ENCODE data around the gene FAM174C.

The FAM174C gene

GRCh38 chr19:1273263-1274041 lies 1.9 kb upstream of the FAM174C start:
- no peak for DNase-seq (ENCODE audit: low read depth in 2 of 2)

GRCh38 chr19:1274081-1274851 lies 1.1 kb upstream of the FAM174C start:
- no peak for DNase-seq (ENCODE audit: low read depth in 2 of 2)

- no peak for DNase-seq (ENCODE audit: low read depth in 2 of 2)
Observed at GRCh38 chr19:1274852-1275259, 474 bp upstream of the FAM174C start.

DNA sequence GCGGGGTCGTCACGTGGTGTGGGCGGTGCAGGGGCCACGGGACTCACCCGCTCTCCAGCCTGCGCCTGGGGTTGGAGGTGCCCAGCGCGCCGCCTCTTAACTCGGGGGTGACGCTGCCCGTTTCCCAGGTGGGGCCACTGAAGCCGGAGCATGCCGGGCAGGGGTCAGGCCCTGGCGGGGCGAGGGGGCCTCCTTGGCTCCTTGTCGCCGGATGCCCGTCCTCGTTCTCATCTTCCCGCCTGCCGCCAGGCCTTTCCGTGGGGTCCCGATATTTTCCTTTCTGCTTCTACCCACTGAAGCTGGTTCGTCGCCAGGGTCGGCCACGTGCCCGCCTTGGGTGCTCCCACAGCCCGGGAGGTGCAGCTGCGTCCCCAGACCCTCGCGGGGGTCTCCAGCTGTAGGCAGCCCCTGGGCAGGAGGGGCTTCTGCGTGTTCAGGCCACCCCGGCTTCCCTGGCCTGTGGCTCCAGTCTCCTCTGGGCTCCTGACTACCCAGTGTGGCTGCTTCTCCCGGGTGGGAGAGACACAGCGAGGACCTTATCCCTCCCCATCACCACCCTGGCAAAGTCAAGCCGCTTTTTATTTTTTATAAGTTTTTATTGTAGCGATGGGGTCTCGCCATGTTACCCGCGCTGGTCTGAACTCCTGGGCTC lies 772 bp downstream of the FAM174C start:
- DNase-seq (ENCODE audit: low read depth in 2 of 2), result no peak

DNA sequence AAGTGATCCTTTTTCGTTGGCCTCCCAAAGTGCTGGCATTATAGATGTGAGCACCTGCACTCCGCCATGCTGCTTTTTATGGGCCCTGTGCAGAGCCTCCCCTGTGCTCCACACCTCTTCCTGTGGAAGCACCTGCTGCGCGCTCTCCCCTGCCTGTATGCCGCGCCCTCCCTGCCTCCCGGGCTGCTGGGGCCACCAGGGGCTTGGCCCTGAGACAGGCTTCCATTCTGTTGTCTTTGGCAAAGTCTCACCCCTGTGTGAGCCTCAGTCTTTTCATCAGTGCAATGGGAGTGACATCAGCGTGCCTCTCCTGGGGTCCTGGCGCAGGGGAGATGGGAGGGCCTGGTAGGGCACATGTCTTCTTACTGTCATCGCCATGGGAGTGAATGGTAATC lies 1.3 kb downstream of the FAM174C start:
- DNase-seq (ENCODE audit: low read depth in 2 of 2), result no peak

- DNase-seq (ENCODE audit: low read depth in 2 of 2), result no peak
Observed at GRCh38 chr19:1277061-1277460, 1.7 kb downstream of the FAM174C start.

- no peak for DNase-seq (ENCODE audit: low read depth in 2 of 2)
Observed at GRCh38 chr19:1278074-1278473, 2.7 kb downstream of the FAM174C start.

- no peak for DNase-seq (ENCODE audit: low read depth in 2 of 2)
Observed at GRCh38 chr19:1278713-1279660, 3.7 kb downstream of the FAM174C start.

GRCh38 chr19:1279782-1280341 lies 4.5 kb downstream of the FAM174C start:
- peak; percentile 57 to 62 for DNase-seq (ENCODE audit: low read depth in 2 of 2)

- DNase-seq (ENCODE audit: low read depth in 2 of 2), result no peak
Observed at GRCh38 chr19:1280636-1281568, 5.6 kb downstream of the FAM174C start.

GRCh38 chr19:1281569-1282287 lies 6.4 kb downstream of the FAM174C start:
- no peak for DNase-seq (ENCODE audit: low read depth in 2 of 2)

GRCh38 chr19:1282588-1283206 lies 7.4 kb downstream of the FAM174C start:
- DNase-seq (ENCODE audit: low read depth in 2 of 2), result no peak

GRCh38 chr19:1283207-1283916 lies 8.0 kb downstream of the FAM174C start:
- DNase-seq (ENCODE audit: low read depth in 2 of 2), result no peak

DNA sequence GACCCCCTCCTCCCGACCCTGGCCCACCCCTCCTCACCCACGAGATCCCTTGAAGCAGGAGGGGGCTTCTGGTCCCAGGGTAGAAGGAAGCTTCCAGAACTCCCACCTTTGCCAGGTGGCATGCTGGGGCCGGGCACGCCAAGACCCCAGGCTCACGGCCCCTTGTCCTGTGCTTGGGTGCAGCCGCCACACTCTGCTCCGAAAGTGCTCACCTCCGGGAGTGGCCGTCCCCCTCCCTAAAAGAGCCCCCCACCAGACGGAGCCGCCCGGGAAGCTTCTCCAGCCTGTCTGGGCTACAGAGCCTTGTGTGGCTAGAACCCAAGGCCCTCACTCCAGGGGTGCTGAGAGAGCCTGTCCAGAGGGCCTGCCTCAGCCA lies 8.6 kb downstream of the FAM174C start:
- no peak for DNase-seq (ENCODE audit: low read depth in 2 of 2)

- no peak for DNase-seq (ENCODE audit: low read depth in 2 of 2)
Observed at GRCh38 chr19:1284293-1284978, 9.1 kb downstream of the FAM174C start.

DNA sequence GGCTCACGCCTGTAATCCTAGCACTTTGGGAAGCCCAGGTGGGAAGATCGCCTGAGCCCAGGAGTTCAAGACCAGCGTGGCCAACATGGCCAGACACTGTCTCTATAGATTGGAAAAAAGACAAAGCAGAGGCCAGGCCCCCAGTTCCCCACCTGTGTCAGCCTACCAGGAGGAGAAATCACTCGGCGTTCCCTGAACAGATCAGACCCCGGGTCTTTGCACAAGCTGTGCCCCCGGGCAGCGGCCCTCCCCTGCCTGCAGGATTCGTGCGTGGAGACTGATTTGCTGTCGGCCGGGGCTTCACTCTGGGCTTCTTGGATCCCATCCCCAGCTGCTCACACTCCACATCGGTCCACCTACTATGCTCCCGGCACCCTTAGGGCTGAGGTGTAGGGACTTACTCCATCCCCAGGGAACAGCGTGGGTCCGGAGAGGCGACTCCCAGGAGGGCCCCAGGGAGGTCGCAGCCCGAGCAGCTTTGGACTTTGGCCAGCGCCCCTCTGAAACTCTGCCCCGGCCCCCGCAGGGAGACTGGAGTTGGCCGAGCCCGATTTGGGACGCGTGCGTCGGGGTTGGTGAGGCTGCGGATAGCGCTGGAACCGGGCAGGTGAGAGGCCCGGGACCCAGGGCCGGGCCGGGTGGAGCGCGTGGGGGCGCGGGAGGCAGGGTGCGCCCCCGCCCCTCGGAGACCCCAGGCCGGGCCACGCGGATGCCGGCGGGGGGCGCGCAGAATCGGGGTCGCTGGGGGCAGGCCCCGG lies 9.8 kb downstream of the FAM174C start:
- no peak for DNase-seq (ENCODE audit: low read depth in 2 of 2)

GRCh38 chr19:1285737-1286360 lies 10.5 kb downstream of the FAM174C start, which contains the start of gene EFNA2:
TSS of gene EFNA2 (plus strand) at chr19:1285873. CDS start at chr19:1286169, 296 bp downstream.
- DNase-seq (ENCODE audit: low read depth in 2 of 2), result no peak
